ENCODE measurements around the gene CLUH.

CLUH gene

GRCh38 chr17:2718150-2718938, 6.8 kb upstream of the CLUH start:
- no peak for DNase-seq (ENCODE audit: low spot score)

GRCh38 chr17:2716649-2717048, 5.1 kb upstream of the CLUH start:
- no peak for DNase-seq (ENCODE audit: low spot score)

GRCh38 chr17:2713881-2714280, 2.3 kb upstream of the CLUH start:
- DNase-seq (ENCODE audit: low spot score) = no peak

GRCh38 chr17:2712300-2713043, 908 bp upstream of the CLUH start:
- no peak for DNase-seq (ENCODE audit: low spot score)

GRCh38 chr17:2710803-2711607, 559 bp downstream of the CLUH start:
- DNase-seq (ENCODE audit: low spot score) = peak; percentile 50

- no peak for DNase-seq (ENCODE audit: low spot score)
These were observed 1.3 kb downstream of the CLUH start for GRCh38 chr17:2710071-2710802.

GRCh38 chr17:2709183-2709661, 2.3 kb downstream of the CLUH start:
- DNase-seq (ENCODE audit: low spot score) = peak; percentile 75

- DNase-seq (ENCODE audit: low spot score) = no peak
These were observed 2.9 kb downstream of the CLUH start for GRCh38 chr17:2708585-2709182.

- DNase-seq (ENCODE audit: low spot score) = no peak
These were observed 3.6 kb downstream of the CLUH start for GRCh38 chr17:2707721-2708584.

- no peak for DNase-seq (ENCODE audit: low spot score)
These were observed 4.6 kb downstream of the CLUH start for GRCh38 chr17:2706911-2707510.

- no peak for DNase-seq (ENCODE audit: low spot score)
These were observed 5.4 kb downstream of the CLUH start for GRCh38 chr17:2705888-2706795.

GRCh38 chr17:2705263-2705662, 6.3 kb downstream of the CLUH start:
- no peak for DNase-seq (ENCODE audit: low spot score)

- no peak for DNase-seq (ENCODE audit: low spot score)
These were observed 6.7 kb downstream of the CLUH start for GRCh38 chr17:2704890-2705248.

- no peak for DNase-seq (ENCODE audit: low spot score)
These were observed 7.3 kb downstream of the CLUH start for GRCh38 chr17:2704031-2704889.

- no peak for DNase-seq (ENCODE audit: low spot score)
These were observed 8.0 kb downstream of the CLUH start for GRCh38 chr17:2703606-2704005.

- no peak for DNase-seq (ENCODE audit: low spot score)
These were observed 8.4 kb downstream of the CLUH start for GRCh38 chr17:2703181-2703580.

- DNase-seq (ENCODE audit: low spot score) = no peak
These were observed 9.4 kb downstream of the CLUH start for GRCh38 chr17:2701996-2702741.

All from germinal center (tissue), 1 donor.